Heart right ventricle (tissue), 16 donors: Measurements from ENCODE around the gene RETREG3. TPM values are rescaled to one million over a fixed set of nuclear protein-coding genes. Genes with fewer than 3 reads are reported as not detected.
"Not testable (repeated sequence)": the region's sequence is repeated elsewhere in the genome, so short reads cannot be mapped to it uniquely, and the experiment has no call there.

Source experiments
- ATAC-seq, 8 donors: fragments of 200-7000 bp; cut with Tn5 transposase; one replicate each; pipeline ENCODE4 v1.9.1; 2020; ENCODE audit warnings: mild to moderate bottlenecking in 8 of 8, moderate library complexity in 8 of 8, moderate number of reproducible peaks in 1 of 8
- DNase-seq, 2 donors: peaks; one replicate each; pipeline ENCODE4 v3.0.0-alpha.2; 2020
- H3K27ac ChIP-seq, 10 donors: fragments of 200-600 bp; sonication (generic) in 2 of 10; one replicate each; pipeline versions ENCODE4 v1.5.0 to v1.8.0; 2020 to 2022; ENCODE audit warnings: mild to moderate bottlenecking in 3 of 10
- H3K27me3 ChIP-seq, 7 donors: fragments of 200-600 bp; one replicate each; pipeline ENCODE4 v1.8.0; 2021 to 2022; ENCODE audit warnings: mild to moderate bottlenecking in 2 of 7
- H3K36me3 ChIP-seq, 9 donors: fragments of 200-600 bp; sonication (generic) in 1 of 9; one replicate each; pipeline versions ENCODE4 v1.5.0 to v1.8.0; 2020 to 2022; ENCODE audit warnings: mild to moderate bottlenecking in 2 of 9
- H3K4me1 ChIP-seq, 9 donors: fragments of 200-600 bp; sonication (generic) in 1 of 9; one replicate each; pipeline versions ENCODE4 v1.5.0 to v1.8.0; 2020 to 2022; ENCODE audit warnings: mild to moderate bottlenecking in 4 of 9
- H3K4me3 ChIP-seq, 10 donors: fragments of 200-600 bp; sonication (generic) in 2 of 10; one replicate each; pipeline versions ENCODE4 v1.5.0 to v1.8.0; 2020 to 2022; ENCODE audit warnings: mild to moderate bottlenecking in 7 of 10, moderate library complexity in 2 of 10
- H3K9me3 ChIP-seq, 11 donors: fragments of 200-600 bp in 10 of 11; sonication (generic) in 2 of 11; one replicate each; pipeline versions ENCODE4 v1.5.0 to v1.8.0; 2013 to 2022; ENCODE audit warnings: mild to moderate bottlenecking in 2 of 11, control low read depth in 1 of 11, moderate library complexity in 1 of 11
- CTCF ChIP-seq, 9 donors: fragments of 200-600 bp; sonication (generic) in 2 of 9; IDR thresholded peaks; one replicate each; pipeline versions ENCODE4 v1.5.0 to v1.8.0; 2021 to 2022; ENCODE audit warnings: antibody characterized with exemption in 9 of 9, mild to moderate bottlenecking in 5 of 9, moderate library complexity in 1 of 9
- WGBS, 2 donors: extraction: QIAGEN DNeasy Blood & Tissue Kit; methylation state at CpG; one replicate each; pipeline ENCODE4 v1.1.7; 2013; ENCODE audit warnings: inconsistent platforms in 1 of 2; 5-methylcytosine and 5-hydroxymethylcytosine counted together
- intact Hi-C, 10 donors: fragments of 100-400 bp; cut with DNase I; formaldehyde crosslinking; loops; one replicate each; pipeline versions ENCODE4 v1.11.1 to v1.14.2; 2022
- polyA plus RNA-seq, 2 donors: library from polyadenylated mRNA; stranded (reverse); fragments of 200-250 nt; gene quantifications; one replicate each; pipeline ENCODE4 v1.2.3, GENCODE V29; 2013
- total RNA-seq, 10 donors: library from RNA; stranded (reverse); fragmentation: NEBNext Ultra II Directional in 3 of 10; extraction: Animal tissue kit (Norgen Biotek cat#: 25700) in 3 of 10; gene quantifications; one replicate each; pipeline versions ENCODE4 v1.2.1 to v1.2.4, GENCODE V29; 2021 to 2023
- donor health status: Arrhythmogenic right ventricular cardiomyopathy.
- donor health status: ischemic (EF 13 %, LVEDD 7.1; RV severe dilation, severe dysfunction).
- donor health status: healthy with polysubstance abuse.
- donor health status: DM: no; HTN: yes; CAD: no.
- donor health status: DM: no; HTN: no; CAD: no.
- donor health status: ischemic (EF 25% LVEDD 6.9; RV normal size, moderate dysfunction).
- donor health status: ischemic (EF 25% LVEDD 5.7; RV mildly dilated, moderate dysfunction).
- donor health status: healthy.
- donor health status: DM: yes; HTN: yes; CAD: no.
- donor health status: Ischemic cardiomyopathy.
- donor health status: ischemic (EF 35%, LVEDD 5.7; RV mildly dilated, moderate dysfunction).
- donor health status: nonischemic (EF 11% LVEDD 7.7; RV severe dilation, severe dysfunction).
- donor health status: DM: yes; HTN: yes; CAD: no.
- donor health status: PGD.
- donor health status: ischemic (EF 29% LVEDD 5.4; RV normal size, mild dysfunction).
- donor health status: nonischemic (EF 23%, LVEDD 6.1; RV moderate dilation, normal function).

RETREG3 gene
- total and polyA plus RNA-seq, 12 donors: 9.8 to 29.9 (median 22.8) TPM

GRCh38 chr17:42623732-42624596 lies 14.8 kb upstream of the RETREG3 start:
- Histone ChIP-seq H3K27ac (no peak overlapping the region), H3K36me3 (no peaks in the 10 kb centered on the region), H3K4me1 (peaks cover 0 to 4% (median 2%) of the 10 kb centered on the region in 9 donors), H3K9me3 (no peaks in the 10 kb centered on the region), H3K27me3 (no peaks in the 10 kb centered on the region), H3K4me3 (no peak overlapping the region)
- intact Hi-C loops: no loop called here
- DNase-seq: no peak
- ATAC-seq: peak in 6 of 8 donors; percentile 17 to 73 (median 54)
- no peak for TF ChIP-seq CTCF (IDR thresholded peaks at IDR 0.05)
- 81 to 88% methylated on average over 7 of the region's 7 CpGs for WGBS, 2 donors

GRCh38 chr17:42623271-42623670 lies 14.1 kb upstream of the RETREG3 start:
- intact Hi-C loops: no loop called here
- no peaks in the 10 kb centered on the region for H3K27me3 ChIP-seq
- no peaks in the 10 kb centered on the region for H3K36me3 ChIP-seq
- H3K9me3 ChIP-seq: no peaks in the 10 kb centered on the region
- peaks cover 0 to 11% (median 7%) of the 10 kb centered on the region in 9 donors for H3K4me1 ChIP-seq
- H3K27ac ChIP-seq: no peak overlapping the region
- TF ChIP-seq CTCF (IDR thresholded peaks at IDR 0.05): no peak
- ATAC-seq (no peak), DNase-seq (no peak)
- no peak overlapping the region for H3K4me3 ChIP-seq
- 85 to 88% methylated on average over 2 of the region's 2 CpGs for WGBS, 2 donors

- H3K9me3 ChIP-seq, ATAC-seq, H3K36me3 ChIP-seq, H3K27me3 ChIP-seq, H3K27ac ChIP-seq, DNase-seq, intact Hi-C loops, H3K4me3 ChIP-seq: not testable (repeated sequence)
- peaks cover 0 to 22% (median 16%) of the 10 kb centered on the region in 9 donors for H3K4me1 ChIP-seq
- 91 to 93% methylated on average over 3 of the region's 3 CpGs for WGBS, 2 donors
Measured at GRCh38 chr17:42621987-42622386, 12.8 kb upstream of the RETREG3 start.

- H3K36me3 ChIP-seq: peaks cover 0 to 27% (median 22%) of the 10 kb centered on the region in 9 donors
- ATAC-seq (peak; percentile 87 to 98 (median 94)), DNase-seq (peak; percentile 48 to 70)
- H3K9me3 ChIP-seq: no peaks in the 10 kb centered on the region
- WGBS, 2 donors: 21 to 22% methylated on average over 9 of the region's 9 CpGs
- peak overlapping the region in 3 of 10 donors; percentile 1 to 26 (median 15) for H3K4me3 ChIP-seq
- H3K27ac ChIP-seq: peak overlapping the region; percentile 12 to 83 (median 73)
- peak in 7 of 9 donors; percentile 23 to 58 (median 34) for TF ChIP-seq CTCF (IDR thresholded peaks at IDR 0.05)
- intact Hi-C loops: loop anchor here in 6 of 10 donors (5.0 to 10.0 kb wide), 4 partner anchors 39 to 66 kb away; partner anchors contain the start of genes TUBG2 (in 2 of the 6), CCR10 (in 1 of the 6), CNTNAP1 (in 1 of the 6) and PLEKHH3 (in 1 of the 6)
- H3K27me3 ChIP-seq: no peaks in the 10 kb centered on the region
- H3K4me1 ChIP-seq: peaks cover 0 to 22% (median 16%) of the 10 kb centered on the region in 9 donors
Measured at GRCh38 chr17:42618442-42619150, 9.4 kb upstream of the RETREG3 start.
